BLaER1 (cell line): ENCODE data around the gene CCT3.

Experiments
- H3K27ac ChIP-seq: shearing (Covaris generic); formaldehyde crosslinking; 2 replicates; pipeline ENCODE4 v1.8.1; 2022
- H3K27me3 ChIP-seq: shearing (Covaris generic); formaldehyde crosslinking; 2 replicates; pipeline ENCODE4 v1.8.1; 2022
- H3K36me3 ChIP-seq: shearing (Covaris generic); formaldehyde crosslinking; 2 replicates; pipeline ENCODE4 v1.8.1; 2022
- H3K4me1 ChIP-seq: shearing (Covaris generic); formaldehyde crosslinking; 2 replicates; pipeline ENCODE4 v1.8.1; 2022
- H3K4me2 ChIP-seq: shearing (Covaris generic); formaldehyde crosslinking; 2 replicates; pipeline ENCODE4 v1.8.1; 2022
- H3K4me3 ChIP-seq: shearing (Covaris generic); formaldehyde crosslinking; 2 replicates; pipeline ENCODE4 v1.8.1; 2022
- H3K9ac ChIP-seq: shearing (Covaris generic); formaldehyde crosslinking; 2 replicates; pipeline ENCODE4 v1.8.1; 2022
- H3K9me3 ChIP-seq: shearing (Covaris generic); formaldehyde crosslinking; 2 replicates; pipeline ENCODE4 v1.8.1; 2022
- H4K20me1 ChIP-seq: shearing (Covaris generic); formaldehyde crosslinking; 2 replicates; pipeline ENCODE4 v1.8.1; 2022
- Cebpa-rat ChIP-seq: shearing (Covaris generic); IDR thresholded peaks from 2 replicates; pipeline ENCODE4 v1.8.1; 2022

The CCT3 gene

DNA sequence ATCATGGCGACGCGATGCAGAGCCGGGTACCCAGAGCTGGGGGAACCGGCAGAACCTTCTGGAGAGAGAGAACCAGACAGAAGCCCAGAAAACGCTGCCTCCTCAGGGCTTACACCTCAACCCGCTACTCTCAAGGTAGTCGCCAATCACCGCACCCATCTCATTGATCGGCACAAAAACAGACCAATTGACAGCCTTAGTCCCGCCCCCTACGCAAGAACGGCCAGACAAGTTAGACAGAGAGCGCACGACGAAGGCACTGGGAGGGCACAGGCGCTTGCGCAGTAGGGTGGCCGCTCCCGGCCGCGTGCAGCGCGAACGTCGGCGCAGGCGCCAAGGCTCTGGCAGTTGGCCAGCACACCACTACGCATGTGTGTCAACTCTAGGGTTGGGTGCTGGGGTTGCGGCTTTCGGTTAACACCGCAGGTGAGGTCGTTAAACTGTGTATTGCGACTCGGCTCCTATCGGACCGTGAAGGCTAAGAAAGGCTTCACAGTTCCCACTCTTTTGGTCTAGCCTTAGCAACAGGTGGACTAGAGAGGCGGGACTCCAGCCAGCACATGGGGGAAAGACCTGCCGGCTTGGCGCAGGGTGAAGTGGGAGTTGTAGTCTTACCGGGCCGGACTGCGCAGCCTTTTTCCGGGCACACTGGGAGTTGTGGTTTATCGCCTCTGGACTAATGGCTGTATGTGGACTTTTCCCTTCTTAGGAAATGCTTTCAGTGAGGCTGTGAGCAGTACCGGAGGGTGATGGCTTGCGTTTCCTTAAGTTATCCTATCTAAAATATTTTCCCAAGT, at the start of gene CCT3, which contains the start of gene TSACC:
TSS of gene CCT3 (minus strand) at position 113 of the 797 bp plus-strand sequence. CDS start at position 5, 108 bp downstream.
TSS of gene TSACC (plus strand) at position 347 of the 797 bp plus-strand sequence. CDS start 1,232 bp downstream, outside the sequence.
- Histone ChIP-seq H3K9me3 (no peaks in the 10 kb centered on the region), H3K27me3 (no peaks in the 10 kb centered on the region), H4K20me1 (peaks cover 41% of the 10 kb centered on the region), H3K9ac (peak within 1 kb of the TSS; percentile 95), H3K27ac (peak within 1 kb of the TSS; percentile 92), H3K4me3 (peak within 1 kb of the TSS; percentile 92), H3K4me1 (peaks cover 18% of the 10 kb centered on the region), H3K36me3 (peaks cover 28% of the 10 kb centered on the region), H3K4me2 (peak within 1 kb of the TSS; percentile 95)
- TF ChIP-seq Cebpa-rat: no peak

GRCh38 chr1:156387870-156388173, 49.7 kb upstream of the CCT3 start:
- H3K4me1 ChIP-seq: peaks cover 25% of the 10 kb centered on the region
- H3K9ac ChIP-seq: no peak overlapping the region
- TF ChIP-seq Cebpa-rat: no peak
- no peak overlapping the region for H3K4me3 ChIP-seq
- H4K20me1 ChIP-seq: peaks cover 5% of the 10 kb centered on the region; the same call in 1 of the 2 replicates
- no peaks in the 10 kb centered on the region for H3K36me3 ChIP-seq
- H3K4me2 ChIP-seq: no peak overlapping the region
- H3K27ac ChIP-seq: no peak overlapping the region
- H3K27me3 ChIP-seq: peaks cover 64% of the 10 kb centered on the region
- no peaks in the 10 kb centered on the region for H3K9me3 ChIP-seq

DNA sequence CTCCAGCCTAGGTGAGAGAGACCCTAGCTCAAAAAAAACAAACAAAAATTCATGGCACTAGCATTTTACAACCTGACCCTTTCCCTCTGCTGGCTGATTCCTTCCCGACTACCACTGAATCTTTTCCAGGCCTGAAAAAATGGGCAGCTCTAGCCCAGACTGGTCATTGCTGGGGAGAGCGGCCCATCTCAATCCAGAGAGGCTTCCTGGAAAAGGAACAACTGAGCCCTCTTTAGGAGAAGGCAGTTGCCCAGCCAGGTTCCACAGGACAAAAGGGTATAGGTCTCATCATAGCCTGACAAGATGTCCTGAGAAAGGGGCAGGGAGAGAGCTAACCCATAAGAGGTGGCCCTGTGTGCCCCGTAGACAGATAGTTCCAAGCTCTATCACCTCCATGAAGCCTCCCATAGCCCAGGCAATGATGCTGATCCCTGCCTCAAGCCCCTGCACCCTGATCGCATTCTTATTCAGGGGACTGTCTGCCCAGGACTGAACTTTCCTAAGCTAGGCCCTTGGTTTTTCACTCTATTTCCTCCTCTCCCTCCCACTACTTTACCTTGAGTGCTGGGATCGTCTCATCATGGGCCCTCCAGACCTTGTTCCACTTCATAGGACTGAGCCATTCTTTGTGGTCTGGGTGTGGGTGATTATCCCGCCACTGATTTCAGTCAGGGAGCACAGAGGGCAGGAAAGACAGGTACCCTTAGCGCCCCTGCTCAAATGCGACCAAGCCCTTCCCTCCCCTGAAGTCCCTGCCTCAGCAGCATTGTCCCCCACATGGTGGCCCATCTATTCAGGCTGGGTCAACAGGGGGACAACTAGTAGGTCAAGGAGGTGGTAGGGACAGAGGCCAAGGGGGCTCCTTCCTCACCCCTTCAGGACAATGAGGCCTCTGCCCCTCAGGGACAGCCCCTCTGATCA, 49.1 kb upstream of the CCT3 start:
- H3K27ac ChIP-seq: no peak overlapping the region
- TF ChIP-seq Cebpa-rat: no peak
- peaks cover 5% of the 10 kb centered on the region; the same call in 1 of the 2 replicates for H4K20me1 ChIP-seq
- H3K27me3 ChIP-seq: peaks cover 64% of the 10 kb centered on the region
- no peak overlapping the region for H3K9ac ChIP-seq
- H3K9me3 ChIP-seq: no peaks in the 10 kb centered on the region
- no peak overlapping the region for H3K4me2 ChIP-seq
- H3K4me3 ChIP-seq: no peak overlapping the region
- no peaks in the 10 kb centered on the region for H3K36me3 ChIP-seq
- peaks cover 25% of the 10 kb centered on the region for H3K4me1 ChIP-seq

- Histone ChIP-seq H3K27ac (no peak overlapping the region), H3K4me1 (peaks cover 25% of the 10 kb centered on the region), H4K20me1 (peaks cover 5% of the 10 kb centered on the region; the same call in 1 of the 2 replicates), H3K27me3 (peaks cover 56% of the 10 kb centered on the region), H3K9me3 (no peaks in the 10 kb centered on the region), H3K4me2 (peak overlapping the region; percentile 62), H3K9ac (no peak overlapping the region), H3K4me3 (no peak overlapping the region), H3K36me3 (no peaks in the 10 kb centered on the region)
- TF ChIP-seq Cebpa-rat: no peak
Measured at GRCh38 chr1:156386134-156386901, 48.2 kb upstream of the CCT3 start.

DNA sequence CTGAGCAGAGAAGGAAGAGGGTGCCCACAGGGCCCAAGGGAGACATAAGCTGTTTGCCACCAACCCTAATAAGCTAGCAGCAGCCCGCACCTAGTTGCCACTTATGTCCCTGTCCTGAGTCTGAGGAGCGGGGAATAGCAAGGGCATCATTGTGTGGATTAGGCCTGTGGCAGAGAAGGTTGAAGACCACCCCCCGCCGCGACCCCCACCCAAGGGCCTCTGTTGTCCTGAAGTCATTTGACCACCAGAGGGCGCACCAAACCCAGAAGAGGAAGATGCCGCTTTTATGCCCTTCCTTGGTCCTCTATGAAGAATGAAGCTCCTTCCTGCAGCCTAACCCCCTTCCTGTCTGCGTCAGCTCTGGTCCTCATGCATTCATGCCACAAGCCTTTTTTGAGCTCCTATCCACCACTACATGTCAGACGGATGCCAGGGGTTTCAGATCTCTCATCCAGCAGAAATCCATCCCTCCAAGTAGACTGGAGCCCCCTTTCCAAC, 47.5 kb upstream of the CCT3 start:
- Histone ChIP-seq H3K4me1 (peaks cover 25% of the 10 kb centered on the region), H3K4me3 (no peak overlapping the region), H3K4me2 (peak overlapping the region; percentile 62), H3K27me3 (peaks cover 49% of the 10 kb centered on the region), H3K9me3 (no peaks in the 10 kb centered on the region), H3K36me3 (no peaks in the 10 kb centered on the region), H3K9ac (no peak overlapping the region), H3K27ac (no peak overlapping the region), H4K20me1 (peaks cover 5% of the 10 kb centered on the region; the same call in 1 of the 2 replicates)
- TF ChIP-seq Cebpa-rat: no peak

DNA sequence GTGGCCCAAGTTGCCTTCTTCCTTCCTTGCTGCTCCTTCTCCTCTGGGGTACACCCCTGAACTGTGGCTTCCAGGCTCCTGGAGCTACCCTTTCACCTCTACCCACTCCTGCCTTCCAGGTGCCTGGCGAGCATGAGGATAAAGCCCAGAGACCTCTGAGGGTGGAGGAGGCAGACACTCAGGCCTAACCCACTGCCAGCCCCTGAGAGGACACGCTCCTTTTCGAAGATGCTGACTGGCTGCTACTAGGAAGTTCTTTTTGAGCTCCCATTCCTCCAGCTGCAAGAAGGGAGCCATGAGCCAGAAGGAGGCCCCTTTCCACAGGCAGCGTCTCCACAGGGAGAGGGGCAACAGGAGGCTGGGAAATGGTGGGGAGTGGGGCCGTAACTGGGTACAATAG, 46.6 kb upstream of the CCT3 start:
- H3K4me2 ChIP-seq: peak overlapping the region; percentile 62
- no peak overlapping the region for H3K4me3 ChIP-seq
- H3K4me1 ChIP-seq: peaks cover 25% of the 10 kb centered on the region
- peaks cover 39% of the 10 kb centered on the region for H3K27me3 ChIP-seq
- H3K36me3 ChIP-seq: no peaks in the 10 kb centered on the region
- no peaks in the 10 kb centered on the region for H3K9me3 ChIP-seq
- peaks cover 5% of the 10 kb centered on the region; the same call in 1 of the 2 replicates for H4K20me1 ChIP-seq
- H3K9ac ChIP-seq: no peak overlapping the region
- H3K27ac ChIP-seq: no peak overlapping the region
- TF ChIP-seq Cebpa-rat: no peak

GRCh38 chr1:156384007-156384406, 45.9 kb upstream of the CCT3 start:
- H3K27ac ChIP-seq: no peak overlapping the region
- H3K9me3 ChIP-seq: no peaks in the 10 kb centered on the region
- peaks cover 25% of the 10 kb centered on the region for H3K4me1 ChIP-seq
- peaks cover 5% of the 10 kb centered on the region; the same call in 1 of the 2 replicates for H4K20me1 ChIP-seq
- H3K36me3 ChIP-seq: no peaks in the 10 kb centered on the region
- no peak overlapping the region for H3K4me3 ChIP-seq
- H3K9ac ChIP-seq: no peak overlapping the region
- H3K27me3 ChIP-seq: peaks cover 33% of the 10 kb centered on the region
- H3K4me2 ChIP-seq: peak overlapping the region; percentile 36
- TF ChIP-seq Cebpa-rat: no peak

GRCh38 chr1:156383023-156383422, 44.9 kb upstream of the CCT3 start:
- Histone ChIP-seq H3K9me3 (no peaks in the 10 kb centered on the region), H3K4me1 (peaks cover 25% of the 10 kb centered on the region), H3K27ac (no peak overlapping the region), H3K4me3 (no peak overlapping the region), H3K36me3 (no peaks in the 10 kb centered on the region), H3K4me2 (no peak overlapping the region), H4K20me1 (peaks cover 1% of the 10 kb centered on the region; the same call in 1 of the 2 replicates), H3K9ac (no peak overlapping the region), H3K27me3 (peaks cover 23% of the 10 kb centered on the region)
- TF ChIP-seq Cebpa-rat: no peak

GRCh38 chr1:156382561-156382960, 44.5 kb upstream of the CCT3 start:
- no peaks in the 10 kb centered on the region; the same call in 1 of the 2 replicates for H4K20me1 ChIP-seq
- no peak for TF ChIP-seq Cebpa-rat
- H3K9ac ChIP-seq: no peak overlapping the region
- H3K4me3 ChIP-seq: no peak overlapping the region
- H3K27me3 ChIP-seq: peaks cover 18% of the 10 kb centered on the region
- H3K4me2 ChIP-seq: no peak overlapping the region
- H3K27ac ChIP-seq: no peak overlapping the region
- H3K4me1 ChIP-seq: peaks cover 25% of the 10 kb centered on the region
- H3K9me3 ChIP-seq: no peaks in the 10 kb centered on the region
- H3K36me3 ChIP-seq: no peaks in the 10 kb centered on the region
